RWPE2 (cell line): Measurements from ENCODE around the gene TSPEAR.

ENCODE experiments used
- ATAC-seq: fragments of 200-7000 bp; cut with Tn5 transposase; 3 replicates; pipeline ENCODE4 v1.9.1; 2021; ENCODE audit warnings: low read depth
- DNase-seq: peaks from one replicate; pipeline ENCODE4 v3.0.0-alpha.2; 2020; ENCODE audit warnings: low spot score
- H3K27ac ChIP-seq: fragments of 450-650 bp; 2 replicates; pipeline ENCODE4 v1.5.1; 2017; ENCODE audit warnings: mild to moderate bottlenecking; ENCODE audit not compliant: poor library complexity, severe bottlenecking
- H3K27me3 ChIP-seq: fragments of 250-450 bp; sonication (Bioruptor Pico); 2 replicates; pipeline ENCODE4 v1.5.1; 2021; ENCODE audit warnings: mild to moderate bottlenecking, moderate library complexity; ENCODE audit not compliant: insufficient read depth, poor library complexity, severe bottlenecking
- H3K36me3 ChIP-seq: fragments of 250-450 bp; sonication (Bioruptor Pico); 2 replicates; pipeline ENCODE4 v1.5.1; 2020; ENCODE audit warnings: low read depth, mild to moderate bottlenecking, moderate library complexity
- H3K4me1 ChIP-seq: fragments of 250-450 bp; sonication (Bioruptor Pico); 2 replicates; pipeline ENCODE4 v1.5.1; 2021; ENCODE audit warnings: mild to moderate bottlenecking, moderate library complexity; ENCODE audit not compliant: insufficient read depth, poor library complexity, severe bottlenecking
- H3K4me3 ChIP-seq: fragments of 250-450 bp; sonication (Bioruptor Pico); 2 replicates; pipeline ENCODE4 v1.5.1; 2021; ENCODE audit warnings: mild to moderate bottlenecking, moderate library complexity; ENCODE audit not compliant: severe bottlenecking
- H3K9me3 ChIP-seq: fragments of 250-450 bp; sonication (Bioruptor Pico); 2 replicates; pipeline ENCODE4 v1.5.1; 2021; ENCODE audit warnings: mild to moderate bottlenecking, moderate library complexity; ENCODE audit not compliant: severe bottlenecking
- TF ChIP-seq, protein P1 (sequence below): fragments of 450-650 bp; IDR thresholded peaks from one replicate; pipeline ENCODE4 v1.5.1; 2017; ENCODE audit warnings: mild to moderate bottlenecking, moderate library complexity; ENCODE audit not compliant: poor library complexity, severe bottlenecking

The TSPEAR gene

DNA sequence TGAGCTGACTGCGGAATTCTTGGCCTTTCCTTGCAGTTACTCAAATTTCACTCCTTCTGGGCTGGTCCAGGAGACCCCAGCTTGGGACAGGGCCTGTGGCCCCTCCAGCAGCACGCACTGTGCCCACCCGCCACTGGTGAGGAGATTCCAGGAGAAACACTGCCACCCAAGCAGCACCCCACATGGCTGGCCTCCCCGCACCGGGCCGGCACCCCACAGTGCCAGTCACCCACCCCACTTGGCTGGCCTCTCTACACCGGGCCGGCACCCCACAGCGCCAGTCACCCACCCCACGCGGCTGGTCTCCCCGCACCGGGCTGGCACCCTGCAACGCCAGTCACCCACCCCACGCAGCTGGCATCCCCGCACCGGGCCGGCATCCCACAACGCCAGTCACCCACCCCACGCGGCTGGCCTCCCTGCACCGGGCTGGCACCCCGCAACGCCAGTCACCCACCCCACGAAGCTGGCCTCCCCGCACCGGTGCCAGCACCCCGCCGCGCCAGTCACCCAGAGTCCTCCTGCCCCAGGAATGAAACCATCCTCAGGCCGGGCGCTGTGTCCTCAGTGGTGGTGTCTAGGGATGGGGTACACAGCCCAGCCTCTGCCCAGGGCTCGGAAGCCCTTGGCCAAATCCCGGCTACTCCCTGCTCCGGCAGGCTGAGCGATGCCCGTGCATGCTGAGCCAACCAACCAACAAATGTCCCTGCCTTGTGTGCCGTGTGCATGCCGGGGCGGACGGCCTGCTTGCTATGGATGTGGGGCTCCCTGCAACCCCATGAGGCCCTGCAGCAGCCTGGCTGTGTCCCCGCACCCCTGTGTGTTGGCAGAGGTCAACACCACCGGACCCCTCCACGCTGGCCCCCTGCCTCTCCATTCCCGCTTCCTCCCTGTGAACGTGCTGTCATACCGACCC is 38.6 kb upstream of the TSPEAR start:
- TF ChIP-seq, protein P1, sequence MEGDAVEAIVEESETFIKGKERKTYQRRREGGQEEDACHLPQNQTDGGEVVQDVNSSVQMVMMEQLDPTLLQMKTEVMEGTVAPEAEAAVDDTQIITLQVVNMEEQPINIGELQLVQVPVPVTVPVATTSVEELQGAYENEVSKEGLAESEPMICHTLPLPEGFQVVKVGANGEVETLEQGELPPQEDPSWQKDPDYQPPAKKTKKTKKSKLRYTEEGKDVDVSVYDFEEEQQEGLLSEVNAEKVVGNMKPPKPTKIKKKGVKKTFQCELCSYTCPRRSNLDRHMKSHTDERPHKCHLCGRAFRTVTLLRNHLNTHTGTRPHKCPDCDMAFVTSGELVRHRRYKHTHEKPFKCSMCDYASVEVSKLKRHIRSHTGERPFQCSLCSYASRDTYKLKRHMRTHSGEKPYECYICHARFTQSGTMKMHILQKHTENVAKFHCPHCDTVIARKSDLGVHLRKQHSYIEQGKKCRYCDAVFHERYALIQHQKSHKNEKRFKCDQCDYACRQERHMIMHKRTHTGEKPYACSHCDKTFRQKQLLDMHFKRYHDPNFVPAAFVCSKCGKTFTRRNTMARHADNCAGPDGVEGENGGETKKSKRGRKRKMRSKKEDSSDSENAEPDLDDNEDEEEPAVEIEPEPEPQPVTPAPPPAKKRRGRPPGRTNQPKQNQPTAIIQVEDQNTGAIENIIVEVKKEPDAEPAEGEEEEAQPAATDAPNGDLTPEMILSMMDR = no peak
- H3K36me3 ChIP-seq = no peaks in the 10 kb centered on the region
- no peaks in the 10 kb centered on the region for H3K27me3 ChIP-seq
- ATAC-seq = no peak
- H3K4me1 ChIP-seq = peaks cover 14% of the 10 kb centered on the region
- no peaks in the 10 kb centered on the region for H3K9me3 ChIP-seq
- peak; percentile 55 for DNase-seq
- H3K27ac ChIP-seq = no peak overlapping the region
- no peak overlapping the region for H3K4me3 ChIP-seq

DNA sequence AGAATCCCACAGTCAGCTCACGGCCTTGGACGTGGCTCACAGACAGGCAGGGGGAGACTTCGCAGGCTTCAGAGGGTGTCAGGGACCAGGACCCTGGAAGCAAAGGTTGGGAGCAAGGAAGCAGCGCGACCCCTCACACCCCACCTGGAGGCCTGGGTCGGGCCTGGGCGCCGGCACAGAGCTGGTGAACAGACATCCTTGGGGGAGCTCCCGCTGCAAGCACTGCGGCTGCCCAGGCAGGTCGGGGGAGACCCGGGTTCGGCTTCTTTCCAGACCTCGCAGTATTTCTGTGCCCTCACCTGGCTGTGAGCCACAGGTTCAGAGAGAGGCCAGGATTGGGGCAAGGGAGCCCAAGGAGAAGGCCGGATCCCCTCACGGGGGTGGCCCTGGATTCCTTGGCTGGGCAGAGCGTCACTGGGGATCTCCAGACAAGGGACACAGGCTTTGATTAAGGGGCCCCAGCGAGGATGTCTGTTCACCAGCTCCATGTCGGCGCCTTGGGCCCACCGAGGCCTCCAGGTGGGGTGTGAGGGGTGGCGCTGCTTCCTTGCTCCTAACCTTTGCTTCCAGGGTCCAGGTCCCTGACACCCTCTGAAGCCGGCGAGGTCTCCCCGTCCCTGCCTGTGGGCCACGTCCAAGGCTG is 37.9 kb upstream of the TSPEAR start:
- no peaks in the 10 kb centered on the region for H3K9me3 ChIP-seq
- DNase-seq (no peak), ATAC-seq (no peak)
- H3K36me3 ChIP-seq = no peaks in the 10 kb centered on the region
- no peak overlapping the region for H3K4me3 ChIP-seq
- peaks cover 14% of the 10 kb centered on the region for H3K4me1 ChIP-seq
- H3K27ac ChIP-seq = no peak overlapping the region
- TF ChIP-seq, protein P1 = no peak
- no peaks in the 10 kb centered on the region for H3K27me3 ChIP-seq

DNA sequence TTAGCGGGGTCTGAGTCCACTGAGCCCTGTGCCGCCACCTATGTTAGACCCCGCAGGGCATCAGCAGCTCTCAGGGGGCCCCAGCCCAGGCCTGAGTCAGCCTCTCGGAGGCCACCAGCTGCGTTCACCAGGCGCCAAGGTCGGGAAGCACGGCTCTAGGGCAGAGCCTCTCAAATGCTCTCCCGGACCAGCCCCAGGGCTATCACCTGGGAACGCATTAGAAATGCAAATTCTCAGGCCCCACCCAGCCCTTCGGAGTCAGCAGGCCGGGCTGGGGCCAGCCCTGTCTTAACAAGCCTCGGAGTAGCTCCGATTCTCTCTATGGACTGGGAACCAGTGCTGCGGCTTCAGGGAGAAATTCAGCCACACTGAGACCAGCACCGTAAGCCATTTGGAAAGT is 37.2 kb upstream of the TSPEAR start:
- Histone ChIP-seq H3K27me3 (no peaks in the 10 kb centered on the region), H3K4me1 (peaks cover 14% of the 10 kb centered on the region), H3K27ac (no peak overlapping the region), H3K9me3 (no peaks in the 10 kb centered on the region), H3K36me3 (no peaks in the 10 kb centered on the region), H3K4me3 (no peak overlapping the region)
- TF ChIP-seq, protein P1 = no peak
- ATAC-seq = no peak
- no peak for DNase-seq

DNA sequence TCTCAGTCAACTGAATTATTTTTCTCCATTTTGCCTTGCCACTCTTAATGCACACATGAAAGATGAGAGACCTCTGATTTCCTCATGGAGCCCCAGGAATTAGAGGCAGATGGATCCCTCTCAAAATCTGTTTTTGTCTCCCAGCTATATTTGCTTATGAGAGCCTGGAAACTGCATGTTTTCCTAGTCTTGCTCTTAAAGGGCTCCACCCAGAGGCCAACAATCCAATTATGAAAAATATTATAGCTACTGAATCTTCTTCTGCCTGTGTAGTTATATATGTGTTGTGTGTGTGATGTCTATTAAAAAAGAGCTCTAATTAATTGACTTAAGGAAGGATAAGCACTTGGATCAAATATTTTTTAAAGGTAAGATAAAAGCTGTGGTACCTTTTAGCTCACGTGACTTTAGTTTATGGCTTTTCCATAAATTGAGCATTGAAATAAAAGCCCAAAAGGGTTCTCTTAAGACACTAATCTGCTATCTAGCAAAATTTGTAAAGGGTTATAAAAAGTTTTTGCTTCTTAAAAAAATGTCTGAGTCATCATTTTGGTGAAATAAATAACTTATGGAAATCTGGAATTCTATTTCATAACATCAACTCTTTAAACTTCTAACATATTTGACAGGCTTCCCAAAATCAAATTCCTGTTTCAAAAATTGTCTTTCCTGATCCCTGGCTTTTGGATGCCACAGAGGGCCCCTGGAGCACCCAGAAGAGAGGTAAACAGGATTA is 31.2 kb upstream of the TSPEAR start:
- H3K4me1 ChIP-seq = no peaks in the 10 kb centered on the region
- ATAC-seq = no peak
- peaks cover 2% of the 10 kb centered on the region for H3K9me3 ChIP-seq
- H3K27me3 ChIP-seq = no peaks in the 10 kb centered on the region
- H3K4me3 ChIP-seq = no peak overlapping the region
- TF ChIP-seq, protein P1 = peak; percentile 58
- no peak for DNase-seq
- H3K27ac ChIP-seq = no peak overlapping the region
- H3K36me3 ChIP-seq = no peaks in the 10 kb centered on the region
